Fibroblast of mammary gland (primary cell): ENCODE data around the gene KRTAP10-1.

Source experiments
- DNase-seq: peaks from one replicate; pipeline ENCODE4 v3.0.0-alpha.2; 2010; ENCODE audit warnings: low read depth
- H3K4me3 ChIP-seq: 2 replicates; pipeline ENCODE4 v1.5.1; 2011; ENCODE audit warnings: low read depth, mild to moderate bottlenecking, low read length, moderate library complexity; ENCODE audit not compliant: control insufficient read depth
- CTCF ChIP-seq: conservative IDR thresholded peaks from 2 replicates; pipeline ENCODE4 v1.5.1; 2011; ENCODE audit warnings: low read depth, low read length, inconsistent platforms; ENCODE audit not compliant: control insufficient read depth, insufficient read depth

The KRTAP10-1 gene

GRCh38 chr21:44539991-44540666, at the start of gene KRTAP10-1:
Gene KRTAP10-1 (minus strand): TSS chr21:44540195. CDS start chr21:44540150, 45 bp downstream.
- DNase-seq: no peak
- no peak for TF ChIP-seq CTCF
- no peak within 1 kb of the TSS for H3K4me3 ChIP-seq

GRCh38 chr21:44589094-44589493, 49.1 kb upstream of the KRTAP10-1 start:
- no peak for TF ChIP-seq CTCF
- no peak overlapping the region for H3K4me3 ChIP-seq

GRCh38 chr21:44585892-44586291, 45.9 kb upstream of the KRTAP10-1 start:
- TF ChIP-seq CTCF: no peak
- no peak overlapping the region for H3K4me3 ChIP-seq
- DNase-seq: no peak

More at GRCh38 chr21:44589094-44589493, 49.1 kb upstream of the KRTAP10-1 start:
- DNase-seq: no peak

- H3K4me3 ChIP-seq: no peak overlapping the region
- TF ChIP-seq CTCF: no peak
- no peak for DNase-seq
Observed at GRCh38 chr21:44583800-44584147, 43.8 kb upstream of the KRTAP10-1 start.

GRCh38 chr21:44583089-44583799, 43.2 kb upstream of the KRTAP10-1 start:
- no peak for DNase-seq
- TF ChIP-seq CTCF: no peak
- H3K4me3 ChIP-seq: no peak overlapping the region

- no peak for DNase-seq
- no peak for TF ChIP-seq CTCF
- H3K4me3 ChIP-seq: no peak overlapping the region
Observed at GRCh38 chr21:44582055-44582454, 42.1 kb upstream of the KRTAP10-1 start.
